Central memory CD4-positive, alpha-beta T cell (primary cell): ENCODE results near the gene RALY.
A peak's percentile ranks its signal among the peaks of the same experiment; 100 is the strongest.

Experiments used
- DNase-seq: peaks from one replicate; pipeline ENCODE4 v3.0.0; 2022

Gene RALY

GRCh38 chr20:34052414-34052813 lies 58.7 kb downstream of the RALY start:
- no peak for DNase-seq

- no peak for DNase-seq
Observed at GRCh38 chr20:34055290-34055689, 61.6 kb downstream of the RALY start.

- DNase-seq: peak; percentile 57
Observed at GRCh38 chr20:34058831-34059230, 65.1 kb downstream of the RALY start.

GRCh38 chr20:34060970-34061369 lies 67.3 kb downstream of the RALY start:
- no peak for DNase-seq

GRCh38 chr20:34061695-34062094 lies 68.0 kb downstream of the RALY start:
- no peak for DNase-seq

DNA sequence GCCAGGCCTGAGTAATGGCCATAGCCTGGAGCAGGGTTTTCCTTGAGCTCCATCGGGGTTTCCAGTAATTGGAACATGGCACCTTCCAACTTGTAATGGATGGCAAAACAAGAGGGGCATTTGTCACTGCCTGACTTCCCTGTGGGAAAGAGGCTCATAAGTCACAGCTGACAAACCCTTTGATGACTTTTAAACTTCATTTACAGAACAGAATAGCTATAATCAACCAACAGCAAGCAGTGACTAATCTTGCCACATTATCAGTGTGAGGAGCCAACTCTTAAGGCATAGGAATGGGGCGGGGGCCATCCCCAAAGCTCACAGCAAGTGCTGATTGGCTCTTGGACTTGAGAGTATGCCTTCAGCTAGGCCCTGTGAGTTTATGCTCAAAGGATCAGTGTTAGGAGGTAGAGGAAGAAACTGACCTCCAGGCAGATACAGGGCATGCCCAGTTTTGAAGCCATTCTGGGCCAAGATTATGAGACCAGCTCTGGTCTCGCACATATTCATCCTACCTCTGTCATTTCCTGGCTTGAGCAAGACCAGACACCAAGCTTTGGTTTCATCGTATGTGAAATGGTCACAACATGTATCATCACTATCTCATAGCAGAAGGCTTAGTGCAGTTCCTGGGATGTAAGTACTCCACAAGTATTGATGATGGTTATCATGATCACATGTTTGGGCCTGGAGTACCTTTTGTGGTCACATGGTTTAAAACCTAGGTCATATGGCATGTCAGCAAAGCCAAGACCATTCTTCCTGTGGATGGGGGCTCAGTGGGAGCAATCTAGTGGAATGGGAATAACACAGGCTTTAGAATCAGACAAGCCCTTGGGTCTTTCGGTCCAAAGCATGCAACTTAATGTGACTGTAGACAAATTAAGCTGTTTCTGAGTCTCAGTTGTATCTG lies 69.1 kb downstream of the RALY start:
- no peak for DNase-seq

GRCh38 chr20:34064286-34064685 lies 70.6 kb downstream of the RALY start:
- DNase-seq: no peak

DNA sequence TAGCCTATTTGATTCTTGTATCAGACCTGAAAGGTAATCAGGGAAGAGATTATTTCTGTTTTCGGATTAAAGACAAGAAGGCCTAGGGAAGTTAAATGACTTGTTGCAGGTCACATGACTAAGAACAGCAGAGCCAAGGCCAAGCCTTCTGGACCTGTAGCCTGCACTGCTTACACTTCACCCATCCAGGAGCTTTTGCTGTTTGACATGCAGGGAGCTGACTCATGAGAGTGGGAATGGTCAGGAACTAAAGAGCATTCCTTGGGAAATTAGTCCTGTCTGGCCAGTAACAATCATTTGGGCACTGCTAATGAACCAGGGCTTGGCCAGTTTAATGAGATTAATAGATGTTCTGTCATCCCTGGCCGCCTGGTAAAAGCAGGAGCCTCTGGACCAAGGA lies 71.5 kb downstream of the RALY start:
- DNase-seq: no peak

- no peak for DNase-seq
Observed at GRCh38 chr20:34066476-34067090, 72.9 kb downstream of the RALY start.

- no peak for DNase-seq
Observed at GRCh38 chr20:34068001-34068400, 74.3 kb downstream of the RALY start.

- DNase-seq: peak; percentile 38
Observed at GRCh38 chr20:34069341-34070078, 75.8 kb downstream of the RALY start.

- no peak for DNase-seq
Observed at GRCh38 chr20:34070079-34070439, 76.3 kb downstream of the RALY start.

- DNase-seq: no peak
Observed at GRCh38 chr20:34070859-34071258, 77.1 kb downstream of the RALY start.

- DNase-seq: no peak
Observed at GRCh38 chr20:34072076-34072475, 78.4 kb downstream of the RALY start.

DNA sequence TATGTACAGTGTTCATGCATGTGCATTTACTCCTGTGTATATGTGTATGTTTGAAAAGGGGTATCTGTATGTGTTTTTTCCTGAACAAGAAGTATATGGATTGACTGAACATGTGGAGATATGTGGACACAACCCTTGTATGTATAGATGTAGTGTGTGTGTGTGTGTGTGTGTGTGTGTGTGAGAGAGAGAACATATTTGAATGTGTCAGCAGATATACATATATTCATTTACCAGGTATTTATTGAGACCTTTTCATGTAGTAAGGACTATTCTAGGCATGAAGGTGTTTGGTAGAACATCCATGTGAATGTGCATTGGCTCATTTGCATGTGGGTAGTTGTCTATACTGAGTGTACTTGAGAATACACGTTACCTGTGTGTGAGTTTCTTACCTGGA lies 79.1 kb downstream of the RALY start:
- no peak for DNase-seq

DNA sequence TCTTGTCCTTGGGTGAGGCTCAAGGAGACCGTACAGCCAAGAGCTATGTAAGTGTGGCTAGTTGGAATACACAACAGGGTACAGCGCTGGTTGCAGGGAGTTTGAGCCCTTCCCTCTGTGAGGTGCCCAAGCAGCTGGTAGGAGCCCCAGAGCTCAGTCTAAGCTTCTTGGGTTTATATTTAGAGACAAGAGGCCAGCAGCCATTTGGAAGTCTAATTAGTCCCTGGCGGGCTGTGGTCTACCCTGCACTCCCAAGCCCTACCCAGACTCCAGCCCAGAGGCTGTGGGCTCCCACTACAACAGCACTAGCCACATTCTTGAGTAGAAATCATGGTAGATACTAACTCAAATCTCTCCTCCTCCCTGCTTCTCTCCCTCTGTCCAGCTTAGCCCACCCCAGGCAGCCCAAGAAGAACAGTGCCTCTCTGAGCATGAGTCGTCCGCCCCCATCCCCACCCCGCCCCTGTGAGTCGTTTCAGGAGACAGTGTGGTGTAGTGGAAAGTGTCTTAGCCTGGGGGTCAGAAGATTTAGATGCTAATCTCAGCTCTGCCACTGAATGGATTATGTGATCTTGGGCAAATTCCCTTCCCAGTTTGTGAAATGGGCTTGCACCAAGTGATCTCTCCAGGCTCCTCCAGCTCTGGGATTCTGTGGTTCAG lies 80.5 kb downstream of the RALY start:
- no peak for DNase-seq

GRCh38 chr20:34075647-34076046 lies 81.9 kb downstream of the RALY start:
- no peak for DNase-seq

DNA sequence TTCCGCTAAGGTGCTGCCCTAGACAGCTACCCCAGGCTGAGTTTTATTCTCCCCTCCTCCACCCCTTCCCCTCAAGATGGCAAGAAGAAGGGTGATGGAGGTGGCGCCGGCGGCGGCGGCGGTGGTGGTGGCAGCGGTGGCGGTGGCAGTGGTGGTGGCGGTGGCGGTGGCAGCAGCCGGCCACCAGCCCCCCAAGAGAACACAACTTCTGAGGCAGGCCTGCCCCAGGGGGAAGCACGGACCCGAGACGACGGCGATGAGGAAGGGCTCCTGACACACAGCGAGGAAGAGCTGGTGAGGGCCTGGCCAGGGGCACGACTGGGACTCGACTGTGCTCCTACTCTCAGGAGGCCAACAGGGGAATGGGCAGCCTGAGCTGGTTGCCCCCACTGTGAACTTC lies 83.2 kb downstream of the RALY start:
- DNase-seq: no peak

- no peak for DNase-seq
Observed at GRCh38 chr20:34078540-34078939, 84.8 kb downstream of the RALY start.

- no peak for DNase-seq
Observed at GRCh38 chr20:34079818-34080217, 86.1 kb downstream of the RALY start.

- DNase-seq: no peak
Observed at GRCh38 chr20:34082232-34082887, 88.6 kb downstream of the RALY start.

DNA sequence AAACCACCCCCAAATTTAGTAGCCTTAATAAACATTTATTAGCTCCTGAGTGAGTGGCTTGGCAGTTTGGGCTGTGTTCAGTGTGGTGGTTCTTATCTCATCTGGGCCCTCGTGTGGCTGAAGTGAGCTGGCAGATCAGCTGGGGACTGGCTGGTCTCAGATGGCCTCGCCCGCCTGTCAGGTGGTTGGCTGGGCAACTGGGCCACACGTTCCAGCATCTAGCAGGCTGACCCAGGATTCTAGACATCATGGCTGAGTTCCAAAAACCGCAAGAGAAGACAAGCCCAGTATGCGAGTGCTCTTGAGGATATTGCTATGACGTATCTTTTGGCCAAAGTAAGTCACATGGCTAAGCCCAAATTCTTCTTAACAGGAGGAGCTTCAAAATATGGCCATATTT lies 89.4 kb downstream of the RALY start:
- no peak for DNase-seq

GRCh38 chr20:34083781-34084180 lies 90.1 kb downstream of the RALY start:
- DNase-seq: no peak
